H9 (cell line): ENCODE measurements around the gene LRIT1. TPM values are rescaled to one million over a fixed set of nuclear protein-coding genes. Genes with fewer than 3 reads are reported as not detected.

Source experiments
- DNase-seq: peaks from one replicate; pipeline ENCODE4 v3.0.0-alpha.2; 2017
- H2AFZ ChIP-seq: one replicate; pipeline ENCODE4 v1.6.1; 2013; ENCODE audit warnings: mild to moderate bottlenecking, low read length, control low read depth, moderate library complexity
- H2AK5ac ChIP-seq: 2 replicates; pipeline ENCODE4 v1.6.1; 2013; ENCODE audit warnings: low read length, control low read depth, mixed read lengths; ENCODE audit not compliant: insufficient read length
- H2BK120ac ChIP-seq: one replicate; pipeline ENCODE4 v1.6.1; 2013; ENCODE audit warnings: low read depth, mild to moderate bottlenecking, low read length, control low read depth, inconsistent platforms; ENCODE audit not compliant: poor library complexity, severe bottlenecking
- H2BK12ac ChIP-seq: 2 replicates; pipeline ENCODE4 v1.6.1; 2013; ENCODE audit warnings: low read length, control low read depth, mixed read lengths, low read depth; ENCODE audit not compliant: insufficient read length
- H2BK15ac ChIP-seq: 2 replicates; pipeline ENCODE4 v1.6.1; 2013; ENCODE audit warnings: low read depth, low read length, control low read depth
- H2BK20ac ChIP-seq: one replicate; pipeline ENCODE4 v1.6.1; 2013; ENCODE audit warnings: low read depth, mild to moderate bottlenecking, low read length, control low read depth, inconsistent platforms; ENCODE audit not compliant: poor library complexity, severe bottlenecking
- H2BK5ac ChIP-seq: 2 replicates; pipeline ENCODE4 v1.6.1; 2013; ENCODE audit warnings: low read length, control low read depth, mixed read lengths; ENCODE audit not compliant: insufficient read length
- H3K14ac ChIP-seq: 2 replicates; pipeline ENCODE4 v1.6.1; 2013; ENCODE audit warnings: low read length, control low read depth; ENCODE audit not compliant: insufficient read depth
- H3K18ac ChIP-seq: 2 replicates; pipeline ENCODE4 v1.6.1; 2013; ENCODE audit warnings: low read depth, mild to moderate bottlenecking, mixed read lengths, low read length, control low read depth; ENCODE audit not compliant: insufficient read length
- H3K23ac ChIP-seq: 2 replicates; pipeline ENCODE4 v1.6.1; 2013; ENCODE audit warnings: low read length, control low read depth, mixed read lengths, low read depth; ENCODE audit not compliant: insufficient read length
- H3K23me2 ChIP-seq: 2 replicates; pipeline ENCODE4 v1.6.1; 2013; ENCODE audit warnings: low read depth, mild to moderate bottlenecking, mixed read lengths, low read length, control low read depth; ENCODE audit not compliant: insufficient read length, poor library complexity, severe bottlenecking
- H3K27ac ChIP-seq: 2 replicates; pipeline ENCODE4 v1.5.1; 2013; ENCODE audit warnings: low read length, control low read depth, mixed read lengths, low read depth; ENCODE audit not compliant: insufficient read length
- H3K27me3 ChIP-seq: 2 replicates; pipeline ENCODE4 v1.6.1; 2013; ENCODE audit warnings: low read length, control low read depth, inconsistent platforms; ENCODE audit not compliant: insufficient read depth
- H3K4ac ChIP-seq: 2 replicates; pipeline ENCODE4 v1.6.1; 2013; ENCODE audit warnings: low read depth, mild to moderate bottlenecking, control low read depth, inconsistent platforms, low read length, moderate library complexity
- H3K4me1 ChIP-seq: 2 replicates; pipeline ENCODE4 v1.6.1; 2013; ENCODE audit warnings: low read length, control low read depth, inconsistent platforms; ENCODE audit not compliant: insufficient read depth
- H3K4me2 ChIP-seq: 2 replicates; pipeline ENCODE4 v1.6.1; 2013; ENCODE audit warnings: low read length, control low read depth, mixed read lengths; ENCODE audit not compliant: insufficient read length, insufficient read depth
- H3K56ac ChIP-seq: 2 replicates; pipeline ENCODE4 v1.6.1; 2013; ENCODE audit warnings: low read depth, mild to moderate bottlenecking, mixed read lengths, low read length, control low read depth; ENCODE audit not compliant: insufficient read length
- H3K79me1 ChIP-seq: 2 replicates; pipeline ENCODE4 v1.6.1; 2013; ENCODE audit warnings: low read depth, mild to moderate bottlenecking, moderate library complexity, low read length, control low read depth, inconsistent platforms; ENCODE audit not compliant: insufficient read depth, poor library complexity, severe bottlenecking
- H3K79me2 ChIP-seq: 2 replicates; pipeline ENCODE4 v1.6.1; 2013; ENCODE audit warnings: low read length, control low read depth, inconsistent platforms; ENCODE audit not compliant: insufficient read depth
- H3K9ac ChIP-seq: 2 replicates; pipeline ENCODE4 v1.6.1; 2013; ENCODE audit warnings: low read length, control low read depth, mixed read lengths; ENCODE audit not compliant: insufficient read length; ENCODE audit errors: extremely low read depth
- H3K9me3 ChIP-seq: one replicate; pipeline ENCODE4 v1.6.1; 2013; ENCODE audit warnings: low read depth, low read length, inconsistent platforms; ENCODE audit not compliant: control insufficient read depth
- H3T11ph ChIP-seq: one replicate; pipeline ENCODE4 v1.6.1; 2013; ENCODE audit warnings: mild to moderate bottlenecking, low read length, control low read depth, inconsistent platforms
- H4K20me1 ChIP-seq: one replicate; pipeline ENCODE4 v1.6.1; 2013; ENCODE audit not compliant: control insufficient read depth, insufficient read length, insufficient read depth
- H4K5ac ChIP-seq: 2 replicates; pipeline ENCODE4 v1.6.1; 2013; ENCODE audit warnings: low read depth, mild to moderate bottlenecking, mixed read lengths, low read length, control low read depth; ENCODE audit not compliant: insufficient read length
- H4K8ac ChIP-seq: replicated peaks from 2 replicates; pipeline ENCODE4 v1.6.1; 2013; ENCODE audit warnings: low read length, control low read depth, mixed read lengths, low read depth; ENCODE audit not compliant: insufficient read length
- H4K91ac ChIP-seq: 2 replicates; pipeline ENCODE4 v1.6.1; 2013; ENCODE audit warnings: low read depth, mild to moderate bottlenecking, moderate library complexity, mixed read lengths, low read length, control low read depth; ENCODE audit not compliant: insufficient read length
- H3K27ac Mint-ChIP-seq, 3 experiments: 2 replicates in 2 of 3; 3 replicates in 1 of 3; pipeline ENCODE4 v1.8.0; 2020 to 2021; ENCODE audit warnings: mixed read lengths in 3 of 3, mild to moderate bottlenecking in 1 of 3, moderate library complexity in 1 of 3
- H3K27me3 Mint-ChIP-seq: 2 replicates; pipeline ENCODE4 v1.8.0; 2021; ENCODE audit warnings: low read depth, mild to moderate bottlenecking, moderate library complexity, mixed read lengths
- H3K36me3 Mint-ChIP-seq, 3 experiments: 2 replicates in 2 of 3; 3 replicates in 1 of 3; pipeline ENCODE4 v1.8.0; 2020 to 2021; ENCODE audit warnings: low read depth in 3 of 3, mixed read lengths in 3 of 3; ENCODE audit not compliant: insufficient read depth in 1 of 3
- H3K4me1 Mint-ChIP-seq, 2 experiments: 2 replicates each; pipeline ENCODE4 v1.8.0; 2020; ENCODE audit warnings: mixed read lengths in 2 of 2
- H3K4me3 Mint-ChIP-seq, 2 experiments: 2 replicates in 1 of 2; 3 replicates in 1 of 2; pipeline ENCODE4 v1.8.0; 2020 to 2021; ENCODE audit warnings: mild to moderate bottlenecking in 2 of 2, mixed read lengths in 2 of 2, moderate library complexity in 1 of 2
- H3K9me3 Mint-ChIP-seq, 2 experiments: 2 replicates in 1 of 2; 3 replicates in 1 of 2; pipeline ENCODE4 v1.8.0; 2020; ENCODE audit warnings: mild to moderate bottlenecking in 2 of 2, mixed read lengths in 2 of 2, moderate library complexity in 1 of 2
- WGBS: extraction: QIAGEN DNeasy Blood & Tissue Kit; methylation state at CpG from one replicate; pipeline ENCODE4 v1.1.7; 2013; ENCODE audit warnings: missing lambda C conversion rate, low lambda C conversion rate, mixed read lengths; ENCODE audit not compliant: insufficient read length; ENCODE audit errors: extremely low coverage; 5-methylcytosine and 5-hydroxymethylcytosine counted together
- total RNA-seq: library from RNA; stranded (reverse); gene quantifications from 2 replicates; pipeline ENCODE4 v1.2.1, GENCODE V29; 2021
- TF ChIP-seq, protein P1 (sequence below): fragments of 200-600 bp; sonication (generic); conservative IDR thresholded peaks from 3 replicates; pipeline ENCODE4 v1.8.0; 2021; ENCODE audit warnings: antibody characterized with exemption, mild to moderate bottlenecking

LRIT1 gene
- total RNA-seq, 1 experiment from 2014 or later: not detected

DNA sequence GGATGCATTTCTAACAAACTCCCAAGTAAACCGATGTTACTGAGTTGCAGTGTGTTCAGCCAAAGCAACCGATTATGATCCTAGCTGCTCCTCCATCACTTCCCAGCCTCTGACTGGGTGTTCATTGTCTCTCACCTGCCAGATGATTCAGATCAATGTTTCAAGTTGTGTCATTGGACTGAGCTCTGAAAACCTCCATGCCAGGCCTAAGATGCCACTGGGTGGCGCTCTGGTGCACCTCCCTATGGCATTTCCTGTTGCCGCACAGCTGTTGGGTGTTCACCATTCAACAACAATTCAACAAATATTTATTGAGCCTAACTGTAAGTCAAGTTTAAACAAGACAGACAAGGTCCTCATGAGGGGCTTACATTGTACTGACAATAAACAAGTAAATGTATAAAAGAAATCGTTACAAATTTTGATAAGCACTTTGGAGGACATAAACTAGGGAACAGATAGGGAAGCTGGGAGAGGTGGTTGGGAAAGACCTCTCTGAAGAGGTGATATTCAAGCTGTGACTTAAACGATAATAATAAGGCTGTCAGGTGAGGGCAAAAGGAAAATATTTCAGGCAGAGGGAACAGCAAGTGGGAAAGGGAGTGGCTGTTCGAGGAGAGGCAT is 26.3 kb upstream of the LRIT1 start:
- TF ChIP-seq, protein P1, sequence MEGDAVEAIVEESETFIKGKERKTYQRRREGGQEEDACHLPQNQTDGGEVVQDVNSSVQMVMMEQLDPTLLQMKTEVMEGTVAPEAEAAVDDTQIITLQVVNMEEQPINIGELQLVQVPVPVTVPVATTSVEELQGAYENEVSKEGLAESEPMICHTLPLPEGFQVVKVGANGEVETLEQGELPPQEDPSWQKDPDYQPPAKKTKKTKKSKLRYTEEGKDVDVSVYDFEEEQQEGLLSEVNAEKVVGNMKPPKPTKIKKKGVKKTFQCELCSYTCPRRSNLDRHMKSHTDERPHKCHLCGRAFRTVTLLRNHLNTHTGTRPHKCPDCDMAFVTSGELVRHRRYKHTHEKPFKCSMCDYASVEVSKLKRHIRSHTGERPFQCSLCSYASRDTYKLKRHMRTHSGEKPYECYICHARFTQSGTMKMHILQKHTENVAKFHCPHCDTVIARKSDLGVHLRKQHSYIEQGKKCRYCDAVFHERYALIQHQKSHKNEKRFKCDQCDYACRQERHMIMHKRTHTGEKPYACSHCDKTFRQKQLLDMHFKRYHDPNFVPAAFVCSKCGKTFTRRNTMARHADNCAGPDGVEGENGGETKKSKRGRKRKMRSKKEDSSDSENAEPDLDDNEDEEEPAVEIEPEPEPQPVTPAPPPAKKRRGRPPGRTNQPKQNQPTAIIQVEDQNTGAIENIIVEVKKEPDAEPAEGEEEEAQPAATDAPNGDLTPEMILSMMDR: peak; percentile 93
- Histone ChIP-seq H3K4me2 (no peak overlapping the region), H3K23ac (no peak overlapping the region), H3K79me1 (no peaks in the 10 kb centered on the region), H3K79me2 (no peaks in the 10 kb centered on the region), H3K4me1 (no peaks in the 10 kb centered on the region; the same call in 1 of the 2 replicates), H3K4ac (no peak overlapping the region), H4K8ac (no peak overlapping the region), H3K18ac (no peak overlapping the region), H4K91ac (no peak overlapping the region), H2AFZ (no peak overlapping the region), H2BK120ac (no peak overlapping the region), H3K14ac (no peak overlapping the region), H3T11ph (no peak overlapping the region), H3K27ac (no peak overlapping the region), H3K9me3 (no peaks in the 10 kb centered on the region), H4K20me1 (no peaks in the 10 kb centered on the region), H3K56ac (no peak overlapping the region), H2BK15ac (no peak overlapping the region), H2BK12ac (no peak overlapping the region), H2BK5ac (no peak overlapping the region), H3K23me2 (no peaks in the 10 kb centered on the region), H4K5ac (no peak overlapping the region), H3K27me3 (no peaks in the 10 kb centered on the region), H2BK20ac (no peak overlapping the region), H3K9ac (no peak overlapping the region), H2AK5ac (no peak overlapping the region)
- peaks cover 17 to 19% of the 10 kb centered on the region in 2 experiments for H3K4me1 Mint-ChIP-seq
- no peaks in the 10 kb centered on the region for H3K36me3 Mint-ChIP-seq
- H3K27ac Mint-ChIP-seq: 0 out of 7 replicates have a peak overlapping the region, but pooled peaks of 1 of the 3 experiments have one; percentile 6
- no peak overlapping the region for H3K4me3 Mint-ChIP-seq
- WGBS: no CpG with 5 or more reads among the region's 7 CpGs
- peak; percentile 78 for DNase-seq
- H3K9me3 Mint-ChIP-seq: no peaks in the 10 kb centered on the region
- peaks cover 4% of the 10 kb centered on the region for H3K27me3 Mint-ChIP-seq
